Stomach (tissue), 4 donors: ENCODE data around the gene SH3TC1.

ENCODE experiments used
- CTCF ChIP-seq, 7 experiments: fragments of 450-650 bp in 4 of 7; fragments of 200-600 bp in 3 of 7; sonication (generic) in 3 of 7; IDR thresholded peaks; one replicate each; pipeline ENCODE4 v1.5.1; 2016 to 2019; ENCODE audit warnings: antibody characterized with exemption in 7 of 7, control low read depth in 2 of 7, mild to moderate bottlenecking in 1 of 7
- POLR2A ChIP-seq, 4 donors: fragments of 450-650 bp; IDR thresholded peaks; one replicate each; pipeline ENCODE4 v1.6.1; 2016; ENCODE audit warnings: antibody characterized with exemption in 4 of 4, control low read depth in 2 of 4, mild to moderate bottlenecking in 1 of 4, moderate library complexity in 1 of 4

DNA sequence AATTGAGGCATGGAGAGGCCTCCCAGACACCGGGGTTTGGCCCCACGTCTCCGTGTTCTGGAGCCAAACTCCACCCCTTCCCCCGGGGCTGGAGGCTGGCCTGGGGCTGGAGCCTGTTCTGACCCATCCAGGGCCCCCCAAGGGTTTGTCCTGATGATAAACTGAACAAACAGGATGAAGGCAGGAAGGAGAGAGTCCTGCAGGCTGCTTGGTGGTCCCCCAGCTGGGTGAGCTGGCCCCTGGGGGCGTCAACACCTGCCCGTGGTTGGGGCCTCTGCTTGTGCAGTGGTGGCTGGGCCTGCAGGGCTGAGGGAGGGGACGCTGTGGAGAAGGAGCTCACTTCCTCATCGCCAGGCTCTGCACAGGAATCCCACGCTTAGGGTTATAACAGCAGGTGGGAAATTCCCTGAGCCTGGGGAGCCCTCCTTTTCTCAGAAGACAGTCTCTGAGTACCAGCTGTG, 2.3 kb downstream of the SH3TC1 start:
- TF ChIP-seq CTCF (IDR thresholded peaks at IDR 0.05), result no peak
- TF ChIP-seq POLR2A (IDR thresholded peaks at IDR 0.05), result no peak
